ENCODE data around the gene FOSB. TPM values are rescaled to one million over a fixed set of nuclear protein-coding genes. Genes with fewer than 3 reads are reported as not detected.

The FOSB gene
- total and polyA plus RNA-seq, 2 donors (not counting 3 experiments of a cell fraction or from before 2014, with no cell fraction given), result 2.0 to 10.7 TPM

DNA sequence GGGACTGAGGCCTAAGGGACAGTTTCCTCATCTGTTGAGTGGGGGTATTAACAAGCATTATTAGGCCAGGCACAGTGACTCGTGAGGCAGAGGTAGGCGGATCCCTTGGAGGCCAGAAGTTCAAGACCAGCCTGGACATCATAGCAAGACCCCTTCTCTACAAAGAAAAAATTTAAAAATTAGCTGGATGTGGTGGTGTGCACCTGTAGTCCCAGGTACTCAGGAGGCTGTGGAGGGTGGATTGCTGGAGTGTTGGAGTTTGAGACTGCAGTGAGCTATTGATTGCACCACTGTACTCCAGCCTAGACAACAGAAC, 11.3 kb upstream of the FOSB start:
- no TSS peak for BruUV-seq (replicated peaks)
- Histone ChIP-seq H2AFZ (ENCODE audit: low read depth, low read length) (peak overlapping the region; percentile 7), H3K9ac (replicated peaks; ENCODE audit: extremely low read depth, insufficient read depth, low read length) (peak overlapping the region; percentile 75), H3K9me1 (replicated peaks; ENCODE audit: control insufficient read depth, extremely low read depth, insufficient read depth, low read length) (no peaks in the 10 kb centered on the region), H3K4me1 (ENCODE audit: control insufficient read depth, extremely low read depth, insufficient read depth, low read length) (peaks cover 14% of the 10 kb centered on the region), H4K20me1 (replicated peaks; ENCODE audit: control insufficient read depth, extremely low read depth, insufficient read depth, low read length) (no peaks in the 10 kb centered on the region), H3K27me3 (ENCODE audit: control insufficient read depth in 2 of 2, insufficient read depth in 2 of 2, low read length in 2 of 2) (no peaks in the 10 kb centered on the region), H3K4me2 (ENCODE audit: insufficient read depth, low read length) (no peak overlapping the region), H3K36me3 (ENCODE audit: control insufficient read depth in 2 of 2, extremely low read depth in 1 of 2, insufficient read depth in 2 of 2, low read length in 2 of 2) (no peaks in the 10 kb centered on the region), H3K9me3 (replicated peaks; ENCODE audit: control insufficient read depth, insufficient read depth, low read length) (no peaks in the 10 kb centered on the region), H3K4me3 (replicated peaks in 1 of 3; ENCODE audit: insufficient read depth in 1 of 3, low read depth in 1 of 3, low read length in 3 of 3) (no peak overlapping the region), H3K27ac (ENCODE audit: insufficient read depth, low read depth, low read length) (peak overlapping the region; percentile 90), H3K79me2 (ENCODE audit: control insufficient read depth, insufficient read depth, low read length) (no peaks in the 10 kb centered on the region)
- FAIRE-seq (no peak), DNase-seq (ENCODE audit: low read depth, low spot score) (no peak)
- CTCF ChIA-PET, result interaction anchor here (1.1 to 7.3 kb wide), 3 partner anchors 11 to 29 kb away, joined by 4 to 58 read pairs (median 4); no protein-coding TSS in a partner anchor
- intact Hi-C loops (cut with micrococcal nuclease), result loop anchor here (1.0 kb wide), 1 partner anchor 11 kb away; the partner anchor contains the start of gene FOSB
- TF ChIP-seq, protein P1, sequence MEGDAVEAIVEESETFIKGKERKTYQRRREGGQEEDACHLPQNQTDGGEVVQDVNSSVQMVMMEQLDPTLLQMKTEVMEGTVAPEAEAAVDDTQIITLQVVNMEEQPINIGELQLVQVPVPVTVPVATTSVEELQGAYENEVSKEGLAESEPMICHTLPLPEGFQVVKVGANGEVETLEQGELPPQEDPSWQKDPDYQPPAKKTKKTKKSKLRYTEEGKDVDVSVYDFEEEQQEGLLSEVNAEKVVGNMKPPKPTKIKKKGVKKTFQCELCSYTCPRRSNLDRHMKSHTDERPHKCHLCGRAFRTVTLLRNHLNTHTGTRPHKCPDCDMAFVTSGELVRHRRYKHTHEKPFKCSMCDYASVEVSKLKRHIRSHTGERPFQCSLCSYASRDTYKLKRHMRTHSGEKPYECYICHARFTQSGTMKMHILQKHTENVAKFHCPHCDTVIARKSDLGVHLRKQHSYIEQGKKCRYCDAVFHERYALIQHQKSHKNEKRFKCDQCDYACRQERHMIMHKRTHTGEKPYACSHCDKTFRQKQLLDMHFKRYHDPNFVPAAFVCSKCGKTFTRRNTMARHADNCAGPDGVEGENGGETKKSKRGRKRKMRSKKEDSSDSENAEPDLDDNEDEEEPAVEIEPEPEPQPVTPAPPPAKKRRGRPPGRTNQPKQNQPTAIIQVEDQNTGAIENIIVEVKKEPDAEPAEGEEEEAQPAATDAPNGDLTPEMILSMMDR (IDR thresholded peaks at IDR 0.05; ENCODE audit: extremely low read depth in 1 of 2, insufficient read depth in 1 of 2, low read depth in 1 of 2, low read length in 2 of 2), result no peak
- TF ChIP-seq POLR2AphosphoS5 (IDR thresholded peaks at IDR 0.05; ENCODE audit: insufficient read depth, low read depth, low read length) (no peak), EZH2 (IDR thresholded peaks at IDR 0.05; ENCODE audit: borderline replicate concordance, low read depth, low read length, severe bottlenecking) (no peak), JUN (IDR thresholded peaks at IDR 0.05; ENCODE audit: borderline replicate concordance, insufficient read depth, insufficient read length, low read depth) (no peak), POLR2A (IDR thresholded peaks at IDR 0.05; ENCODE audit: low read depth, low read length) (no peak), FOS (IDR thresholded peaks at IDR 0.05; ENCODE audit: borderline replicate concordance, insufficient read depth, low read length) (no peak), GATA2 (IDR thresholded peaks at IDR 0.05; ENCODE audit: insufficient read depth, insufficient read length, low read depth, low read length) (no peak), MYC (IDR thresholded peaks at IDR 0.05; ENCODE audit: low read depth, low read length) (no peak)
- TF ChIP-seq, protein P2, sequence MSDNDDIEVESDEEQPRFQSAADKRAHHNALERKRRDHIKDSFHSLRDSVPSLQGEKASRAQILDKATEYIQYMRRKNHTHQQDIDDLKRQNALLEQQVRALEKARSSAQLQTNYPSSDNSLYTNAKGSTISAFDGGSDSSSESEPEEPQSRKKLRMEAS (IDR thresholded peaks at IDR 0.05; ENCODE audit: insufficient read depth, insufficient read length), result no peak
- POLR2A ChIA-PET, result interaction anchor here (0.6 to 0.7 kb wide), 2 partner anchors 24 to 58 kb away, joined by 3 to 4 read pairs; no protein-coding TSS in a partner anchor
- dilution Hi-C loops (cut with MboI; ENCODE audit: extremely low pct_ligation_motif_present, low sequenced_read_pairs), result no loop called here

All from endothelial cell of umbilical vein (primary cell).